K562 (cell line): ENCODE measurements around the gene IGSF10. TPM values are rescaled to one million over a fixed set of nuclear protein-coding genes. Genes with fewer than 3 reads are reported as not detected.
A peak's percentile ranks its signal among the peaks of the same experiment; 100 is the strongest.

Experiments used
- ATAC-seq: fragments of 200-7000 bp; cut with Tn5 transposase; 3 replicates; pipeline ENCODE4 v1.9.1; 2020; ENCODE audit warnings: moderate library complexity
- BruUV-seq: library from RNA; stranded (reverse); fragments of 400-500 nt; replicated peaks from 2 replicates; lab custom pipeline; 2021; lab: Mats Ljungman, UMichigan
- CTCF ChIA-PET: fragments of 300-600 bp; formaldehyde crosslinking; extraction: SDS; loops from one replicate; lab custom pipeline; 2021; ENCODE audit warnings: low intra/inter-chr PET ratio; lab: Yijun Ruan, JAX
- POLR2A ChIA-PET: fragments of 300-600, 350-650 bp; sonication (Branson Sonifier 250); formaldehyde crosslinking; extraction: SDS; loops from one replicate; lab custom pipeline; 2021; ENCODE audit warnings: antibody characterized with exemption, inconsistent platforms; lab: Yijun Ruan, JAX
- DNase-seq, 4 experiments: peaks; one replicate each; pipeline versions ENCODE4 v3.0.0 to v3.0.0-alpha.2; 2011 to 2018; ENCODE audit warnings: low spot score in 3 of 4, mixed read lengths in 3 of 4; ENCODE audit errors: extremely low read depth in 1 of 4
- FAIRE-seq: peaks from 2 replicates; lab custom pipeline; 2011; peaks lifted over from hg19 to GRCh38; lab: Jason Lieb, UNC
- H2AFZ ChIP-seq: 2 replicates; pipeline ENCODE4 v1.6.0; 2011; ENCODE audit warnings: low read depth, low read length, control low read depth, inconsistent platforms
- H3K27ac ChIP-seq: fragments of 200-600 bp; 3 replicates; pipeline ENCODE4 v1.8.0; 2011; ENCODE audit warnings: low read depth, mild to moderate bottlenecking, control low read depth, inconsistent platforms, low read length, moderate library complexity, mixed read lengths; ENCODE audit errors: extremely low read depth
- H3K27me3 ChIP-seq, 2 experiments: fragments of 300-600 bp in 1 of 2; 2 replicates in 1 of 2; 3 replicates in 1 of 2; pipeline versions ENCODE4 v1.6.0 to v1.8.0; 2011; ENCODE audit warnings: inconsistent platforms in 2 of 2, low read length in 2 of 2, mild to moderate bottlenecking in 1 of 2, mixed read lengths in 1 of 2, moderate library complexity in 1 of 2; ENCODE audit not compliant: control insufficient read depth in 2 of 2, insufficient read depth in 2 of 2
- H3K36me3 ChIP-seq: fragments of 300-600 bp; 3 replicates; pipeline ENCODE4 v1.8.0; 2011; ENCODE audit warnings: mild to moderate bottlenecking, low read length, inconsistent platforms; ENCODE audit not compliant: control insufficient read depth, insufficient read depth
- H3K4me1 ChIP-seq, 2 experiments: fragments of 200-600 bp in 1 of 2; replicated peaks in 1 of 2; 2 replicates in 1 of 2; 3 replicates in 1 of 2; pipeline versions ENCODE4 v1.5.1 to v1.8.0; 2011; ENCODE audit warnings: inconsistent platforms in 2 of 2, low read length in 2 of 2, mild to moderate bottlenecking in 1 of 2, mixed read lengths in 1 of 2, moderate library complexity in 1 of 2; ENCODE audit not compliant: control insufficient read depth in 2 of 2, insufficient read depth in 2 of 2
- H3K4me2 ChIP-seq: 2 replicates; pipeline ENCODE4 v1.6.1; 2011; ENCODE audit warnings: low read length, control low read depth, inconsistent platforms, mixed read lengths; ENCODE audit not compliant: insufficient read depth
- H3K4me3 ChIP-seq: fragments of 200-600 bp; sonication (generic), shearing (Covaris generic); 2 replicates; pipeline ENCODE4 v1.5.1; 2016; ENCODE audit warnings: control low read depth, inconsistent platforms
- H3K79me2 ChIP-seq: fragments of 200-600 bp; 3 replicates; pipeline ENCODE4 v1.8.0; 2011; ENCODE audit warnings: low read length, inconsistent platforms; ENCODE audit not compliant: control insufficient read depth, insufficient read depth
- H3K9ac ChIP-seq, 2 experiments: 2 replicates each; pipeline versions ENCODE4 v1.6.0 to v1.6.1; 2011; ENCODE audit warnings: low read depth in 2 of 2, low read length in 2 of 2, control low read depth in 1 of 2, inconsistent platforms in 1 of 2, mild to moderate bottlenecking in 1 of 2, mixed read lengths in 1 of 2; ENCODE audit not compliant: insufficient read depth in 1 of 2
- H3K9me1 ChIP-seq: one replicate; pipeline ENCODE4 v1.6.0; 2011; ENCODE audit warnings: inconsistent platforms, mild to moderate bottlenecking, low read length, moderate library complexity; ENCODE audit not compliant: control insufficient read depth, insufficient read depth
- H3K9me3 ChIP-seq: replicated peaks from 2 replicates; pipeline ENCODE4 v1.5.1; 2011; ENCODE audit warnings: low read depth, low read length, inconsistent platforms; ENCODE audit not compliant: control insufficient read depth, insufficient read depth
- H4K20me1 ChIP-seq: replicated peaks from 2 replicates; pipeline ENCODE4 v1.6.1; 2011; ENCODE audit warnings: low read length, inconsistent platforms, mixed read lengths; ENCODE audit not compliant: control insufficient read depth, insufficient read depth
- C11orf30 ChIP-seq: fragments of 450-650 bp; IDR thresholded peaks from 2 replicates; pipeline ENCODE4 v1.6.1; 2016; ENCODE audit warnings: low read depth, mild to moderate bottlenecking
- HEY1 ChIP-seq: fragments of 250-450 bp; sonication (Bioruptor Pico); IDR thresholded peaks from 2 replicates; pipeline ENCODE4 v1.5.0; 2020; ENCODE audit warnings: mild to moderate bottlenecking, moderate library complexity, borderline replicate concordance
- HIVEP1 ChIP-seq: fragments of 250-450 bp; sonication (Bioruptor Pico); IDR thresholded peaks from 2 replicates; pipeline ENCODE4 v1.4.0; 2020; ENCODE audit warnings: mild to moderate bottlenecking
- HLTF ChIP-seq: fragments of 450-650 bp; IDR thresholded peaks from 2 replicates; pipeline ENCODE4 v1.6.1; 2016
- JUND ChIP-seq, 2 experiments: IDR thresholded peaks; 2 replicates in 1 of 2; 3 replicates in 1 of 2; pipeline ENCODE4 v1.6.1; 2011; ENCODE audit warnings: borderline replicate concordance in 2 of 2, low read depth in 2 of 2, low read length in 2 of 2, improper control_type of control experiment in 1 of 2, missing biosample characterization in 1 of 2, missing genetic modification characterization in 1 of 2, missing genetic modification reagents in 1 of 2
- KDM5B ChIP-seq: fragments of 200-600 bp; sonication (generic); IDR thresholded peaks from 2 replicates; pipeline ENCODE4 v1.6.1; 2012; ENCODE audit warnings: low read depth, mild to moderate bottlenecking, moderate library complexity, low read length, control low read depth, inconsistent platforms; ENCODE audit not compliant: insufficient replicate concordance
- LARP7 ChIP-seq: fragments of 450-650 bp; IDR thresholded peaks from 2 replicates; pipeline ENCODE4 v1.6.1; 2016
- MCM3 ChIP-seq: fragments of 450-650 bp; IDR thresholded peaks from 2 replicates; pipeline ENCODE4 v1.6.1; 2016
- MCM7 ChIP-seq, 2 experiments: fragments of 450-650 bp; IDR thresholded peaks; 2 replicates each; pipeline ENCODE4 v1.6.1; 2016 to 2018
- MECOM ChIP-seq: fragments of 250-450 bp; sonication (Bioruptor Pico); IDR thresholded peaks from 2 replicates; pipeline ENCODE4 v1.8.0; 2022; ENCODE audit warnings: inconsistent platforms
- PHF8 ChIP-seq: fragments of 200-600 bp; sonication (generic); IDR thresholded peaks from 2 replicates; pipeline ENCODE4 v1.6.1; 2012; ENCODE audit warnings: mixed run types, mild to moderate bottlenecking, inconsistent platforms, low read length, moderate library complexity, borderline replicate concordance
- SAFB ChIP-seq: fragments of 200-400 bp; formaldehyde crosslinking; IDR thresholded peaks from 2 replicates; pipeline ENCODE4 v1.6.1; 2017; ENCODE audit warnings: low read depth, low read length, borderline replicate concordance
- XRCC3 ChIP-seq: fragments of 450-650 bp; IDR thresholded peaks from 2 replicates; pipeline ENCODE4 v1.6.1; 2017; ENCODE audit warnings: mild to moderate bottlenecking, moderate library complexity
- XRCC4 ChIP-seq: IDR thresholded peaks from one replicate; pipeline ENCODE4 v1.6.1; 2011; ENCODE audit not compliant: insufficient read depth, insufficient read length; ENCODE audit errors: extremely low read depth
- ZNF511 ChIP-seq: sonication (generic); formaldehyde crosslinking; IDR thresholded peaks from 2 replicates; pipeline ENCODE4 v1.8.0; 2022; ENCODE audit warnings: mild to moderate bottlenecking, missing genetic modification reagents
- ZNF785 ChIP-seq: fragments of 250-450 bp; sonication (Bioruptor Pico); IDR thresholded peaks from 2 replicates; pipeline ENCODE4 v1.4.0; 2020; ENCODE audit warnings: mild to moderate bottlenecking
- WGBS: fragments of 100-300 bp; shearing (Covaris generic); methylation state at CpG from one replicate; pipeline ENCODE4 v1.1.6; 2016; ENCODE audit warnings: low coverage, mixed read lengths; ENCODE audit not compliant: insufficient coverage; ENCODE audit errors: missing lambda C conversion rate; 5-methylcytosine and 5-hydroxymethylcytosine counted together
- in situ Hi-C: fragments of 300-500 bp; cut with MboI; formaldehyde crosslinking; loops from 4 replicates; pipeline ENCODE4 v1.15.0; 2018; ENCODE audit warnings: inconsistent platforms, mixed read lengths
- intact Hi-C: fragments of 100-400 bp; cut with micrococcal nuclease; formaldehyde crosslinking; loops from 2 replicates; pipeline ENCODE4 v1.14.2; 2022
- polyA plus RNA-seq, 8 experiments: library from polyadenylated mRNA; depleted of rRNA in 4 of 8; stranded (reverse) in 5 of 8; unstranded in 3 of 8; fragments of >200 nt; fragmentation: Nextera tagmentation in 2 of 8; fragmentation: Illumina TruSeq in 1 of 8; extraction: Ambion mirVana in 2 of 8; extraction: Trizol in 1 of 8; gene quantifications; 2 replicates each; pipeline versions ENCODE4 v1.2.1 to v1.2.3, GENCODE V29; 2011 to 2014; ENCODE audit warnings: inconsistent platforms in 1 of 8, missing spikeins in 1 of 8
- total RNA-seq, 7 experiments: library from RNA; depleted of rRNA in 6 of 7; stranded (reverse); fragments of >200 nt in 6 of 7; fragmentation: Illumina TruSeq in 2 of 7; extraction: Trizol in 2 of 7; gene quantifications; 2 replicates each; pipeline versions ENCODE4 v1.2.1 to v1.2.3, GENCODE V29; 2011 to 2021; ENCODE audit warnings: low replicate concordance in 1 of 7

The IGSF10 gene
- total and polyA plus RNA-seq, 9 of the 15 experiments (the other 6 are each of a cell fraction or from before 2014, with no cell fraction given), result 0.11 to 1.2 (median 0.40) TPM

GRCh38 chr3:151468284-151468917 lies 7.5 kb upstream of the IGSF10 start (continued):
- TF ChIP-seq JUND (IDR thresholded peaks at IDR 0.05; ENCODE audit: borderline replicate concordance, low read depth, low read length), result 0 out of 2 replicates have a peak, but pooled peaks have one; percentile 9
- no peak for TF ChIP-seq JUND (tag; IDR thresholded peaks at IDR 0.05; ENCODE audit: borderline replicate concordance, low read depth, low read length)
- no peak for TF ChIP-seq ZNF511 (CRISPR knock-in tag)
- TF ChIP-seq XRCC3, result no peak
- no peak for TF ChIP-seq MCM7 (IDR thresholded peaks at IDR 0.05)
- TF ChIP-seq LARP7, result no peak
- no peak for TF ChIP-seq HEY1 (CRISPR knock-in tag)
- no peak for TF ChIP-seq ZNF785
- no peak for TF ChIP-seq MCM3
- TF ChIP-seq KDM5B, result no peak
- TF ChIP-seq SAFB, result no peak
- TF ChIP-seq HLTF, result no peak

GRCh38 chr3:151467069-151467468 lies 6.2 kb upstream of the IGSF10 start:
- no peaks in the 10 kb centered on the region for H3K4me1 ChIP-seq

More at GRCh38 chr3:151467069-151467468, 6.2 kb upstream of the IGSF10 start:
- ATAC-seq (no peak), DNase-seq (no peak), FAIRE-seq (no peak)
- no peak overlapping the region for H2AFZ ChIP-seq
- CTCF ChIA-PET, result interaction anchor here (1.8 kb wide), 1 partner anchor 193 kb away, joined by 6 read pairs; no protein-coding TSS in a partner anchor
- no peaks in the 10 kb centered on the region for H3K36me3 ChIP-seq
- BruUV-seq, result no TSS peak
- no peaks in the 10 kb centered on the region for H3K79me2 ChIP-seq
- POLR2A ChIA-PET, result no interaction called here
- in situ Hi-C loops (no loop called here), intact Hi-C loops (no loop called here)
- no peak overlapping the region for H3K4me3 ChIP-seq
- WGBS, result 20% methylated on average over 1 of the region's 1 CpG
- H3K27ac ChIP-seq, result no peak overlapping the region
- TF ChIP-seq HIVEP1 (CRISPR knock-in tag) (no peak), PHF8 (no peak), XRCC4 (no peak), MECOM (CRISPR knock-in tag) (no peak), ZNF785 (no peak), C11orf30 (no peak)
- H3K4me2 ChIP-seq, result no peak overlapping the region
- H3K27me3 ChIP-seq, result peaks cover 8% of the 10 kb centered on the region in 2 experiments; a peak in 3 of 5 replicates
- no peaks in the 10 kb centered on the region for H3K9me1 ChIP-seq
- no peaks in the 10 kb centered on the region for H4K20me1 ChIP-seq
- no peaks in the 10 kb centered on the region; the same call in 1 of the 2 replicates for H3K9me3 ChIP-seq
- H3K9ac ChIP-seq, result no peak overlapping the region
